K562 (cell line): ENCODE data around the gene TARS2. TPM values are rescaled to one million over a fixed set of nuclear protein-coding genes. Genes with fewer than 3 reads are reported as not detected.
A peak's percentile ranks its signal among the peaks of the same experiment; 100 is the strongest.

ENCODE experiments used
- CREB3L1 ChIP-seq: fragments of 450-650 bp; IDR thresholded peaks from 2 replicates; pipeline ENCODE4 v1.6.1; 2014; ENCODE audit warnings: low read depth, mild to moderate bottlenecking, moderate library complexity, borderline replicate concordance
- FOXK2 ChIP-seq, 2 experiments: fragments of 450-650 bp; IDR thresholded peaks in 1 of 2; conservative IDR thresholded peaks in 1 of 2; 2 replicates each; pipeline ENCODE4 v1.6.1; 2016; ENCODE audit warnings: low read depth in 2 of 2, mild to moderate bottlenecking in 1 of 2
- HMGXB4 ChIP-seq: sonication (generic); formaldehyde crosslinking; IDR thresholded peaks from 2 replicates; pipeline ENCODE4 v1.8.1; 2023; ENCODE audit warnings: mild to moderate bottlenecking, missing genetic modification reagents
- JUND ChIP-seq, 2 experiments: IDR thresholded peaks; 2 replicates in 1 of 2; 3 replicates in 1 of 2; pipeline ENCODE4 v1.6.1; 2011; ENCODE audit warnings: borderline replicate concordance in 2 of 2, low read depth in 2 of 2, low read length in 2 of 2, improper control_type of control experiment in 1 of 2, missing biosample characterization in 1 of 2, missing genetic modification characterization in 1 of 2, missing genetic modification reagents in 1 of 2
- L3MBTL2 ChIP-seq: fragments of 450-650 bp; IDR thresholded peaks from 2 replicates; pipeline ENCODE4 v1.6.1; 2016; ENCODE audit warnings: mild to moderate bottlenecking, moderate library complexity
- MEIS2 ChIP-seq: fragments of 450-650 bp; IDR thresholded peaks from 2 replicates; pipeline ENCODE4 v1.6.1; 2014; ENCODE audit warnings: mild to moderate bottlenecking; ENCODE audit not compliant: partially characterized antibody
- PHB2 ChIP-seq: fragments of 450-650 bp; IDR thresholded peaks from 2 replicates; pipeline ENCODE4 v1.6.1; 2017; ENCODE audit warnings: low read depth
- POLR2G ChIP-seq: fragments of 200-400 bp; formaldehyde crosslinking; IDR thresholded peaks from 2 replicates; pipeline ENCODE4 v1.6.1; 2017; ENCODE audit warnings: low read depth, mild to moderate bottlenecking, antibody characterized with exemption, low read length, moderate library complexity
- STAG1 ChIP-seq: sonication (generic); formaldehyde crosslinking; IDR thresholded peaks from 2 replicates; pipeline ENCODE4 v1.5.0; 2020; ENCODE audit warnings: missing genetic modification reagents, borderline replicate concordance
- TEAD4 ChIP-seq, 2 experiments: sonication (generic) in 1 of 2; formaldehyde crosslinking in 1 of 2; IDR thresholded peaks; 2 replicates each; pipeline versions ENCODE4 v1.6.1 to v1.8.0; 2012 to 2022; ENCODE audit warnings: borderline replicate concordance in 1 of 2, inconsistent platforms in 1 of 2, low read length in 1 of 2, mild to moderate bottlenecking in 1 of 2, missing genetic modification reagents in 1 of 2
- ZNF217 ChIP-seq: sonication (generic); formaldehyde crosslinking; IDR thresholded peaks from 2 replicates; pipeline ENCODE4 v1.8.0; 2022; ENCODE audit warnings: mild to moderate bottlenecking, missing genetic modification reagents
- polyA plus RNA-seq, 8 experiments: library from polyadenylated mRNA; depleted of rRNA in 4 of 8; stranded (reverse) in 5 of 8; unstranded in 3 of 8; fragments of >200 nt; fragmentation: Nextera tagmentation in 2 of 8; fragmentation: Illumina TruSeq in 1 of 8; extraction: Ambion mirVana in 2 of 8; extraction: Trizol in 1 of 8; gene quantifications; 2 replicates each; pipeline versions ENCODE4 v1.2.1 to v1.2.3, GENCODE V29; 2011 to 2014; ENCODE audit warnings: inconsistent platforms in 1 of 8, missing spikeins in 1 of 8
- total RNA-seq, 7 experiments: library from RNA; depleted of rRNA in 6 of 7; stranded (reverse); fragments of >200 nt in 6 of 7; fragmentation: Illumina TruSeq in 2 of 7; extraction: Trizol in 2 of 7; gene quantifications; 2 replicates each; pipeline versions ENCODE4 v1.2.1 to v1.2.3, GENCODE V29; 2011 to 2021; ENCODE audit warnings: low replicate concordance in 1 of 7
- TF ChIP-seq, protein P1 (sequence below): fragments of 200-800 bp; sonication (Bioruptor generic); IDR thresholded peaks from 2 replicates; pipeline ENCODE4 v1.6.1; 2017; ENCODE audit warnings: missing genetic modification characterization, missing compliant biosample characterization
- TF ChIP-seq, protein P2 (sequence below): fragments of 450-650 bp; formaldehyde crosslinking; IDR thresholded peaks from 2 replicates; pipeline ENCODE4 v1.4.0; 2020; ENCODE audit warnings: mild to moderate bottlenecking, mixed read lengths
- TF ChIP-seq, protein P3 (sequence below): fragments of 200-800 bp; sonication (Bioruptor generic); IDR thresholded peaks from 2 replicates; pipeline ENCODE4 v1.6.1; 2017; ENCODE audit warnings: missing genetic modification characterization, missing compliant biosample characterization

The TARS2 gene
- total and polyA plus RNA-seq, 9 of the 15 experiments (the other 6 are each of a cell fraction or from before 2014, with no cell fraction given) = 17.0 to 64.2 (median 39.4) TPM

DNA sequence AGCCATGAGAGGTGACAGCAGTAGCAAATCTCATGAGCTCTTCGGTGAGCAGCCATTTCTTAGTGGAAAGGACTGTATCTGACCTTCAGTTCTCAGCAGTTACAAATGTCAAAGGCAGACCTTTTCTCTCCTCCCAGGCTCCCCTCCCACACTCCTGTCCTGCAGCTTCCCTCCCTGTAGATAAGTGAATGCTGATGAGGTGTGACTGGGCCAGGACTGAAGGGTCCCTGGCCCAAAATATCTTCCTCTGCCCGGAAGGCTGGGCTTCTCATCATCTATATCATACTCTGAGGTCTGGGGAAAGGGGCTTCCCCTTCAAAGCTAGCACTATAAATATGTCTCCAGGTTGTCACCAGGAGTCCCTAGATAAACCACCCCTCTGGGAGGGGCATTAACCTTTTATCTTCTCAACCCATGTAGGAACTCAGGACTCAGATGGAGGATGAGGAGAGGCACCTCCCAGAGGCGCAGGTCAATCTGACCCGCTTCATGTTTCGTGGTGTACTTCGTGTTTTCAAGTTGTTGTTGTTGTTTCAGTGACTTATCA lies 58.3 kb downstream of the TARS2 start (continued):
- TF ChIP-seq, protein P1, sequence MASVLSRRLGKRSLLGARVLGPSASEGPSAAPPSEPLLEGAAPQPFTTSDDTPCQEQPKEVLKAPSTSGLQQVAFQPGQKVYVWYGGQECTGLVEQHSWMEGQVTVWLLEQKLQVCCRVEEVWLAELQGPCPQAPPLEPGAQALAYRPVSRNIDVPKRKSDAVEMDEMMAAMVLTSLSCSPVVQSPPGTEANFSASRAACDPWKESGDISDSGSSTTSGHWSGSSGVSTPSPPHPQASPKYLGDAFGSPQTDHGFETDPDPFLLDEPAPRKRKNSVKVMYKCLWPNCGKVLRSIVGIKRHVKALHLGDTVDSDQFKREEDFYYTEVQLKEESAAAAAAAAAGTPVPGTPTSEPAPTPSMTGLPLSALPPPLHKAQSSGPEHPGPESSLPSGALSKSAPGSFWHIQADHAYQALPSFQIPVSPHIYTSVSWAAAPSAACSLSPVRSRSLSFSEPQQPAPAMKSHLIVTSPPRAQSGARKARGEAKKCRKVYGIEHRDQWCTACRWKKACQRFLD (CRISPR knock-in tag) = peak; percentile 73; the same call in 1 of the 2 replicates
- TF ChIP-seq PHB2 (peak; percentile 88; the same call in 1 of the 2 replicates), JUND (IDR thresholded peaks at IDR 0.05; ENCODE audit: borderline replicate concordance, low read depth, low read length) (peak; percentile 69), JUND (tag; IDR thresholded peaks at IDR 0.05; ENCODE audit: borderline replicate concordance, low read depth, low read length) (peak; percentile 71; the same call in 2 of the 3 replicates), STAG1 (CRISPR knock-in tag) (no peak), MEIS2 (peak; percentile 100), POLR2G (no peak), TEAD4 (IDR thresholded peaks at IDR 0.05; ENCODE audit: low read length) (peak; percentile 97), TEAD4 (CRISPR knock-in tag; IDR thresholded peaks at IDR 0.05; ENCODE audit: borderline replicate concordance) (no peak), CREB3L1 (peak; percentile 45; the same call in 1 of the 2 replicates), L3MBTL2 (0 out of 2 replicates have a peak, but pooled peaks have one; percentile 52), FOXK2 (conservative IDR thresholded peaks at IDR 0.05 in 1 of 2, IDR thresholded peaks at IDR 0.05 in 1 of 2; ENCODE audit: low read depth in 2 of 2) (peak; percentile 61 to 66; a peak in 3 of 4 replicates), HMGXB4 (CRISPR knock-in tag) (0 out of 2 replicates have a peak, but pooled peaks have one; percentile 54), ZNF217 (no peak)
- TF ChIP-seq, protein P2, sequence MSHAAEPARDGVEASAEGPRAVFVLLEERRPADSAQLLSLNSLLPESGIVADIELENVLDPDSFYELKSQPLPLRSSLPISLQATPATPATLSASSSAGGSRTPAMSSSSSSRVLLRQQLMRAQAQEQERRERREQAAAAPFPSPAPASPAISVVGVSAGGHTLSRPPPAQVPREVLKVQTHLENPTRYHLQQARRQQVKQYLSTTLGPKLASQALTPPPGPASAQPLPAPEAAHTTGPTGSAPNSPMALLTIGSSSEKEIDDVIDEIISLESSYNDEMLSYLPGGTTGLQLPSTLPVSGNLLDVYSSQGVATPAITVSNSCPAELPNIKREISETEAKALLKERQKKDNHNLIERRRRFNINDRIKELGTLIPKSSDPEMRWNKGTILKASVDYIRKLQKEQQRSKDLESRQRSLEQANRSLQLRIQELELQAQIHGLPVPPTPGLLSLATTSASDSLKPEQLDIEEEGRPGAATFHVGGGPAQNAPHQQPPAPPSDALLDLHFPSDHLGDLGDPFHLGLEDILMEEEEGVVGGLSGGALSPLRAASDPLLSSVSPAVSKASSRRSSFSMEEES (CRISPR knock-in tag) = no peak
- TF ChIP-seq, protein P3, sequence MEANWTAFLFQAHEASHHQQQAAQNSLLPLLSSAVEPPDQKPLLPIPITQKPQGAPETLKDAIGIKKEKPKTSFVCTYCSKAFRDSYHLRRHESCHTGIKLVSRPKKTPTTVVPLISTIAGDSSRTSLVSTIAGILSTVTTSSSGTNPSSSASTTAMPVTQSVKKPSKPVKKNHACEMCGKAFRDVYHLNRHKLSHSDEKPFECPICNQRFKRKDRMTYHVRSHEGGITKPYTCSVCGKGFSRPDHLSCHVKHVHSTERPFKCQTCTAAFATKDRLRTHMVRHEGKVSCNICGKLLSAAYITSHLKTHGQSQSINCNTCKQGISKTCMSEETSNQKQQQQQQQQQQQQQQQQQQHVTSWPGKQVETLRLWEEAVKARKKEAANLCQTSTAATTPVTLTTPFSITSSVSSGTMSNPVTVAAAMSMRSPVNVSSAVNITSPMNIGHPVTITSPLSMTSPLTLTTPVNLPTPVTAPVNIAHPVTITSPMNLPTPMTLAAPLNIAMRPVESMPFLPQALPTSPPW = peak; percentile 79
